Astrocyte of the cerebellum (primary cell): ENCODE measurements around the gene SLX9.

Source experiments
- DNase-seq: peaks from one replicate; pipeline ENCODE4 v3.0.0-alpha.2; 2011; ENCODE audit warnings: low read depth
- H3K4me3 ChIP-seq: 2 replicates; pipeline ENCODE4 v1.5.1; 2011; ENCODE audit warnings: mild to moderate bottlenecking, low read depth, low read length, moderate library complexity
- in situ Hi-C: cut with HindIII; loops from 2 replicates; pipeline ENCODE4 v1.10.0; 2017; ENCODE audit warnings: low sequenced_read_pairs
- TF ChIP-seq, protein P1 (sequence below): IDR thresholded peaks from 2 replicates; pipeline ENCODE4 v1.5.1; 2012; ENCODE audit warnings: low read length, low read depth, moderate library complexity, mild to moderate bottlenecking; ENCODE audit errors: missing control alignments

Gene SLX9

DNA sequence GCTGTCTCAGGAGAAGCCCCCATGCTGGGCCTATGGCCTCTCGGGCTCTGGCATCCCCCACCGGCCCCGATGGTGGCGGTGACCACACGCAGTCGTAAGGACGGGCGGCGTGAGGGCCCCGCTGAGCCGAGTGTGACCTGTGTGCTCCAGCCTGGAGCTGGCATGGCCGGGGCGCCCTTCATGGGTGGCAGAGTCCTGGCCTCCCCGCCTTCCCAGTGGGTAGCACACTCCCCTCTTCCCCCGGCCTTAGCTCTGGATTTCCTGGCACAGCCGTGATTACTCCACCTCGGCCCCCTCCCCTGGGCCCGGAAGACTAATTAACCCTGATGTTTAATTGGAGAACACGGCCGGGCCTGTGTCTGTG, 44.6 kb downstream of the SLX9 start:
- TF ChIP-seq, protein P1, sequence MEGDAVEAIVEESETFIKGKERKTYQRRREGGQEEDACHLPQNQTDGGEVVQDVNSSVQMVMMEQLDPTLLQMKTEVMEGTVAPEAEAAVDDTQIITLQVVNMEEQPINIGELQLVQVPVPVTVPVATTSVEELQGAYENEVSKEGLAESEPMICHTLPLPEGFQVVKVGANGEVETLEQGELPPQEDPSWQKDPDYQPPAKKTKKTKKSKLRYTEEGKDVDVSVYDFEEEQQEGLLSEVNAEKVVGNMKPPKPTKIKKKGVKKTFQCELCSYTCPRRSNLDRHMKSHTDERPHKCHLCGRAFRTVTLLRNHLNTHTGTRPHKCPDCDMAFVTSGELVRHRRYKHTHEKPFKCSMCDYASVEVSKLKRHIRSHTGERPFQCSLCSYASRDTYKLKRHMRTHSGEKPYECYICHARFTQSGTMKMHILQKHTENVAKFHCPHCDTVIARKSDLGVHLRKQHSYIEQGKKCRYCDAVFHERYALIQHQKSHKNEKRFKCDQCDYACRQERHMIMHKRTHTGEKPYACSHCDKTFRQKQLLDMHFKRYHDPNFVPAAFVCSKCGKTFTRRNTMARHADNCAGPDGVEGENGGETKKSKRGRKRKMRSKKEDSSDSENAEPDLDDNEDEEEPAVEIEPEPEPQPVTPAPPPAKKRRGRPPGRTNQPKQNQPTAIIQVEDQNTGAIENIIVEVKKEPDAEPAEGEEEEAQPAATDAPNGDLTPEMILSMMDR, result no peak
- in situ Hi-C loops, result no loop called here
- no peak overlapping the region for H3K4me3 ChIP-seq
- DNase-seq, result no peak

DNA sequence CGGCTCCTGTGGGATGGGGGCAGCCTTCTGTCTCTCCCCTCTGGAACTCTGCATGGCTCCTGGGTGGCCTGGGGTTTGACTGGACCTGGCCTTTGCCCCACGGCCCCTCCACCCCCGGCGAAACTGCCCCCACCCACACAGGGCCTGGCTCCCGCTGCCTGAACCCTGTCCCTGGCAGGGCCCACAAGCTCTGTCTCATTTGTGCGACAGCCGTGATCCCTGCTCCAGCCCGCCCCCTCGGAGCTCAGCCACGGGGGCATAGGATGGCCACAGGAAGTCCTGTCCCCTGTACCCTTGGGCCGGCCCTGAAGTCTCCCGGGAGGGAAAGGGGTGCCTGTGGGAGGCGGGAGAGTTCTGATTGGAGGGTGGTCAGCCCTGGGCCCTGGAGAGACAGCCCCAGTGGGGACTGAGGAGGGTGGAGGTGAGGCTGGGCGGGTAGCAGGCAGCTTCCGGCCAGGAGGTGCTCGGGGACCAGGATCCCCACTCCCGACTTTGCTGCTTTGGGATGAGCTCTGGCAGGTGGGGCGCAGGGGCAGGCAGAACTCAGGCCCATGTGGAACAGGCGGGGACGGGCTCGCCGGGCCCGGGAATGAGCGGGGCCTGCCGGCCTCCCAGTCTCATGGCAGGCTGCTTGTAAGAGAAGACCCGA, 45.1 kb downstream of the SLX9 start:
- DNase-seq, result no peak
- in situ Hi-C loops, result no loop called here
- no peak overlapping the region for H3K4me3 ChIP-seq
- TF ChIP-seq, protein P1, result no peak

DNA sequence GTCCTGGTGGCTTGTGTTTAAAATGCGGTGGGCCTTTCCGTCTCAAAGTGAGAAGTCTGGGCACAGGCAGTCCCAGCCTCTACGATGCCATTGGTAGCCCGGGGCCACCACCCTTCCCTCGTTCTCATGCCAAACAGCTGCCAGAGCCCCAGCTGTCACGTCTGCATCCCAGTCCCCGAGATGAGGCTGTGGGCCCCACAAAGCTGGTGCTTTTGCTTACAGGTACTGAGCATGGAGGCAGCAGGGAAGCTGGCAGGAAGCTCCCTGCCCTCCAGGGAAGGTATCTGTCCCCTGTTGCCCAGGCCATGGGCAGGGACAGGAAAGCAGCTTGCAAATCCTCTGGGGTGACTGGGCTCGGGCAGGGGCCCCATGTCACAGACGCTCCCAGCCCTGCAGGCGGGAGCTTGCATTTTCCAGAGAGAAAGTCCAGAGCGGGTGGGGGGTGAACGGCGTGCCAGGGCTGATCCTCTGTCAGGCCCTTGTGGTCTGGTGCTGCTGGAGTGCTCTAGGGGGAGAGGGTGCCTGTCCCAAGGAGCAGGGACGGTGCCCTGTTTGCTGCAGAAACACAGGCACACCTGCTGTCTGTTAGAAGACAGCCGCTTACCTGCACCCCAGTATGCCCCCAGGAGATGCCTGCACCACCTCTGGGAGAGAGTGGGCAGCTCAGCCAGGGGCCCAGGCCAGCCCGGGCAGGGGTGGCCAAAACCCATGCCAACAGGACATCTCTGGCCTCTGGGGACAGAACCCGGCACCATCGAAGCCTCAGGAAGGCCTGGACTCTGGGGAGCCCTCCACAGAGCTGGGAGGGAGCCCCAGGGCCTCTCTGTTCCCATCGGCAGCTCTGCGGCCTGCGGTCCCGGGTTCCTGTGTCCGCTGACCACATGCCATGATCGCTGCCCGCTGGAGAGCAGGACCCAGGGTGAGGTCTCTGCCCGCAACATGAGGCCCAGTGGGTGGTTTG, 45.9 kb downstream of the SLX9 start:
- no peak overlapping the region for H3K4me3 ChIP-seq
- TF ChIP-seq, protein P1, result no peak
- DNase-seq, result no peak
- in situ Hi-C loops, result no loop called here

DNA sequence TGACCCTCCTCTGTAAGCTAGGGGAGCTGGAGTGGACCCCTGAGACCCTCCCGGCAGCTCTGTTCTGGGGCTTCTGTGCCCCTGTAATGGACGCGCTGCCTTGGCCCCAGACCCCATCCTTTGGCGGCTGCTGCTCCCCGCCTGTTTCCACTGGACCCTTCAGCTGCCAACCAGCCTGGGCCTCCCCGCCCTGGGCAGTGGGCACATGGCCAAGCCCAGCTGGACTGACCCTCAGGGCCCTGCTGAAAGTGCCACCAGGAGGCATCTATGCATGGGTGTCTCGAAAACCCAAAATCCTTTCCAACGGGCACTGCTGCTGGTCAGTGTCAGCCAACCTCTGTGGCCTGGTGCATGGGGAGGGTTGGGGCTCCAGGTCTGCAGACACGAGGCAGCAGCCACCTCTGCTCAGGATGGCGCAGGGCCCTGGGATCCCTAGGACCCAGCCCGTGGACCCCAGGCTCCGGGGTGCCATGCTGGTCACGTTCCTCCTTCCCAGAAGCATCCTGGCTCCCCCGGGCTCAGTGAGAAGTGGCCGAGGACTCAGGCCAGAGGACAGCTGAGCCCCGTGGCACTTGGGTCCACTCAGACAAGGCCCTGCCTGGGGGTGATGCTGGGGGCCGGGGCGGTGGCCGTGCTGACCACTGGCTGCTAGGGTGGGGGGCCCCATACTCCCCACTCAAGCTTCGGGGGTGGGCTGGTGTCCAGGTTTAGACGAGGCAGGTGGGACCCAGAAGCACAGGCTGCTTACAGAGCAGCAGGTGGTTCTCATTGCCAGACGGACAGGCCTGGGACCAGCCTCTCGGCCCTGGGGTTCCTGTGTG, 46.9 kb downstream of the SLX9 start:
- no peak for DNase-seq
- TF ChIP-seq, protein P1, result no peak
- in situ Hi-C loops, result no loop called here
- no peak overlapping the region for H3K4me3 ChIP-seq

DNA sequence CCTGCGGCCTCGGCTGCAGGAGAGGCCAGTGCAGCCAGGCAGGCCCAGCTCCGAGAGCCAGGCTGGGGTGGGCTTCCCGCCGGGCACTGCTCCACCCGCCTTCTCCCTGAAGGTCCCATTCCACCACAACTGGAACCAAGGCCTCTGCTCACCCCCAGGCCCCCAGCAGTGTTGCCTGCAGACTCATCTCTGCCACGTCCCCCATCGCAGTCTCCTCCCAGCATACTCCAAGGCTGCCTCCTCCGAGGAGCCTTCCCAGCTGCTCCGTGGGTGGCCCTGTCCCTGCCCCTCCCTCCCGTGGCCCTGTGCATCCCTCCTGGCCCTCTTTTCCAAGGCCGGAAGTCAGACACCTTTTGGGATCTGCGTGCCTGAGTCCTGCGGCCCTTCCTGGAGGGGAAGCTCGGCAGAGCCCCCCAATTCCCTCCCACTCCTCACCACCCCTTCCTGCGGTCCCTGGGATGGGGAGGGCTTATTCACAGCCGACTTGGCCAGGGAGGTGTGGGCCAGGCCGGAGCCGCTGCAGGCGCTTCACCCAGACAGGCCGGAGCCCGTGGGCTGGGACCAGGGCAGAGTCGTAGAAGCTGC, 47.6 kb downstream of the SLX9 start:
- in situ Hi-C loops, result no loop called here
- no peak overlapping the region for H3K4me3 ChIP-seq
- no peak for DNase-seq
- TF ChIP-seq, protein P1, result no peak
